K562 (cell line): Measurements from ENCODE around the gene DNAJB6. TPM values are rescaled to one million over a fixed set of nuclear protein-coding genes. Genes with fewer than 3 reads are reported as not detected.

Source experiments
- ATF1 ChIP-seq, 2 experiments: fragments of 450-650 bp in 1 of 2; IDR thresholded peaks; 2 replicates each; pipeline ENCODE4 v1.6.1; 2016; ENCODE audit warnings: missing compliant biosample characterization in 1 of 2, missing genetic modification characterization in 1 of 2
- CEBPB ChIP-seq: fragments of 450-650 bp; IDR thresholded peaks from 2 replicates; pipeline ENCODE4 v1.6.1; 2016; ENCODE audit warnings: missing genetic modification characterization, missing compliant biosample characterization
- CREBBP ChIP-seq: IDR thresholded peaks from one replicate; pipeline ENCODE4 v1.6.1; 2012; ENCODE audit warnings: low read depth, mild to moderate bottlenecking, control low read depth, inconsistent platforms, low read length
- HDAC8 ChIP-seq: fragments of 450-650 bp; IDR thresholded peaks from 2 replicates; pipeline ENCODE4 v1.6.1; 2016; ENCODE audit warnings: mild to moderate bottlenecking, missing genetic modification characterization, moderate library complexity, missing compliant biosample characterization
- HLTF ChIP-seq: fragments of 450-650 bp; IDR thresholded peaks from 2 replicates; pipeline ENCODE4 v1.6.1; 2016
- KDM1A ChIP-seq, 2 experiments: fragments of 450-650 bp; IDR thresholded peaks; 2 replicates each; pipeline ENCODE4 v1.6.1; 2016; ENCODE audit warnings: mild to moderate bottlenecking in 2 of 2
- MIER1 ChIP-seq: fragments of 450-650 bp; IDR thresholded peaks from 2 replicates; pipeline ENCODE4 v1.6.1; 2016; ENCODE audit warnings: antibody characterized with exemption, mild to moderate bottlenecking, low read depth
- NCOR1 ChIP-seq: fragments of 450-650 bp; IDR thresholded peaks from 2 replicates; pipeline ENCODE4 v1.6.1; 2016; ENCODE audit warnings: mild to moderate bottlenecking, moderate library complexity
- NFIC ChIP-seq: fragments of 450-650 bp; IDR thresholded peaks from 2 replicates; pipeline ENCODE4 v1.6.1; 2017; ENCODE audit warnings: mild to moderate bottlenecking, inconsistent platforms
- NONO ChIP-seq, 2 experiments: fragments of 200-400 bp in 1 of 2; fragments of 450-650 bp in 1 of 2; formaldehyde crosslinking in 1 of 2; IDR thresholded peaks; 2 replicates each; pipeline ENCODE4 v1.6.1; 2017; ENCODE audit warnings: low read depth in 2 of 2, mild to moderate bottlenecking in 2 of 2, moderate library complexity in 2 of 2, low read length in 1 of 2
- POLR2A ChIP-seq: fragments of 450-650 bp; conservative IDR thresholded peaks from 2 replicates; pipeline ENCODE4 v1.6.1; 2016
- RFX5 ChIP-seq: IDR thresholded peaks from 2 replicates; pipeline ENCODE4 v1.6.1; 2011; ENCODE audit warnings: low read depth, mild to moderate bottlenecking, improper control_type of control experiment, low read length
- SRF ChIP-seq, 2 experiments: fragments of 250-450, 450-650 bp in 1 of 2; sonication (Bioruptor Pico) in 1 of 2; sonication (generic) in 1 of 2; formaldehyde crosslinking; IDR thresholded peaks; 2 replicates each; pipeline versions ENCODE4 v1.5.0 to v1.5.1; 2020 to 2022; ENCODE audit warnings: mild to moderate bottlenecking in 1 of 2, missing genetic modification reagents in 1 of 2
- ZBTB1 ChIP-seq: sonication (generic); formaldehyde crosslinking; IDR thresholded peaks from 2 replicates; pipeline ENCODE4 v1.8.1; 2023; ENCODE audit warnings: missing genetic modification reagents, low read depth, mild to moderate bottlenecking, borderline replicate concordance
- ZBTB7A ChIP-seq: IDR thresholded peaks from 2 replicates; pipeline ENCODE4 v1.6.1; 2011; ENCODE audit warnings: low read depth, mild to moderate bottlenecking, low read length, moderate library complexity, borderline replicate concordance; ENCODE audit not compliant: control insufficient read depth
- ZKSCAN1 ChIP-seq: fragments of 150-350 bp; IDR thresholded peaks from 2 replicates; pipeline ENCODE4 v1.6.1; 2016; ENCODE audit warnings: low read depth, low read length
- ZNF347 ChIP-seq: fragments of 450-650 bp; formaldehyde crosslinking; IDR thresholded peaks from 2 replicates; pipeline ENCODE4 v1.4.0; 2020; ENCODE audit warnings: low read depth, mild to moderate bottlenecking, moderate library complexity
- ZNF395 ChIP-seq: fragments of 200-800 bp; sonication (Bioruptor generic); IDR thresholded peaks from 2 replicates; pipeline ENCODE4 v1.6.1; 2017; ENCODE audit warnings: missing genetic modification characterization, missing compliant biosample characterization
- polyA plus RNA-seq, 8 experiments: library from polyadenylated mRNA; depleted of rRNA in 4 of 8; stranded (reverse) in 5 of 8; unstranded in 3 of 8; fragments of >200 nt; fragmentation: Nextera tagmentation in 2 of 8; fragmentation: Illumina TruSeq in 1 of 8; extraction: Ambion mirVana in 2 of 8; extraction: Trizol in 1 of 8; gene quantifications; 2 replicates each; pipeline versions ENCODE4 v1.2.1 to v1.2.3, GENCODE V29; 2011 to 2014; ENCODE audit warnings: inconsistent platforms in 1 of 8, missing spikeins in 1 of 8
- total RNA-seq, 7 experiments: library from RNA; depleted of rRNA in 6 of 7; stranded (reverse); fragments of >200 nt in 6 of 7; fragmentation: Illumina TruSeq in 2 of 7; extraction: Trizol in 2 of 7; gene quantifications; 2 replicates each; pipeline versions ENCODE4 v1.2.1 to v1.2.3, GENCODE V29; 2011 to 2021; ENCODE audit warnings: low replicate concordance in 1 of 7
- TF ChIP-seq, protein P1 (sequence below): fragments of 250-450 bp; sonication (Bioruptor Pico); IDR thresholded peaks from 2 replicates; pipeline ENCODE4 v1.9.0; 2021; ENCODE audit warnings: mild to moderate bottlenecking, inconsistent platforms
- TF ChIP-seq, protein P2 (sequence below): conservative IDR thresholded peaks from 2 replicates; pipeline ENCODE4 v1.6.1; 2011; ENCODE audit warnings: low read depth, mild to moderate bottlenecking, low read length; ENCODE audit not compliant: control insufficient read depth
- TF ChIP-seq, protein P3 (sequence below): sonication (generic); formaldehyde crosslinking; IDR thresholded peaks from 2 replicates; pipeline ENCODE4 v1.4.0; 2020; ENCODE audit warnings: mild to moderate bottlenecking, missing genetic modification reagents

The DNAJB6 gene
- total and polyA plus RNA-seq, 9 of the 15 experiments (the other 6 are each of a cell fraction or from before 2014, with no cell fraction given), result 84.5 to 158 (median 135) TPM

GRCh38 chr7:157401567-157402387 lies 65.0 kb downstream of the DNAJB6 start (continued):
- TF ChIP-seq ZNF395 (CRISPR knock-in tag) (peak; percentile 87), CREBBP (no peak), ZBTB1 (CRISPR knock-in tag) (peak; percentile 98), ATF1 (CRISPR knock-in tag; IDR thresholded peaks at IDR 0.05) (no peak; the same call in 1 of the 2 replicates), ATF1 (tag; IDR thresholded peaks at IDR 0.05) (peak; percentile 95), SRF (CRISPR knock-in tag; IDR thresholded peaks at IDR 0.05) (0 out of 4 replicates have a peak, but pooled peaks of 1 of the 2 experiments have one; percentile 6), ZBTB7A (peak; percentile 74), RFX5 (no peak), HDAC8 (tag) (0 out of 2 replicates have a peak, but pooled peaks have one; percentile 50), NFIC (peak; percentile 67), ZKSCAN1 (peak; percentile 73; the same call in 1 of the 2 replicates), POLR2A (peak; percentile 34; the same call in 1 of the 2 replicates), ZNF347 (no peak), MIER1 (no peak), CEBPB (peak; percentile 100), KDM1A (IDR thresholded peaks at IDR 0.05) (no peak; a peak in 1 of 4 replicates), HLTF (no peak), NCOR1 (peak; percentile 84), NONO (IDR thresholded peaks at IDR 0.05; ENCODE audit: low read depth in 2 of 2, low read length in 1 of 2) (peak in 1 of 2 experiments; percentile 65; a peak in 1 of 4 replicates)
- TF ChIP-seq, protein P1, sequence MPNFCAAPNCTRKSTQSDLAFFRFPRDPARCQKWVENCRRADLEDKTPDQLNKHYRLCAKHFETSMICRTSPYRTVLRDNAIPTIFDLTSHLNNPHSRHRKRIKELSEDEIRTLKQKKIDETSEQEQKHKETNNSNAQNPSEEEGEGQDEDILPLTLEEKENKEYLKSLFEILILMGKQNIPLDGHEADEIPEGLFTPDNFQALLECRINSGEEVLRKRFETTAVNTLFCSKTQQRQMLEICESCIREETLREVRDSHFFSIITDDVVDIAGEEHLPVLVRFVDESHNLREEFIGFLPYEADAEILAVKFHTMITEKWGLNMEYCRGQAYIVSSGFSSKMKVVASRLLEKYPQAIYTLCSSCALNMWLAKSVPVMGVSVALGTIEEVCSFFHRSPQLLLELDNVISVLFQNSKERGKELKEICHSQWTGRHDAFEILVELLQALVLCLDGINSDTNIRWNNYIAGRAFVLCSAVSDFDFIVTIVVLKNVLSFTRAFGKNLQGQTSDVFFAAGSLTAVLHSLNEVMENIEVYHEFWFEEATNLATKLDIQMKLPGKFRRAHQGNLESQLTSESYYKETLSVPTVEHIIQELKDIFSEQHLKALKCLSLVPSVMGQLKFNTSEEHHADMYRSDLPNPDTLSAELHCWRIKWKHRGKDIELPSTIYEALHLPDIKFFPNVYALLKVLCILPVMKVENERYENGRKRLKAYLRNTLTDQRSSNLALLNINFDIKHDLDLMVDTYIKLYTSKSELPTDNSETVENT (CRISPR knock-in tag), result 0 out of 2 replicates have a peak, but pooled peaks have one; percentile 10
- TF ChIP-seq, protein P2, sequence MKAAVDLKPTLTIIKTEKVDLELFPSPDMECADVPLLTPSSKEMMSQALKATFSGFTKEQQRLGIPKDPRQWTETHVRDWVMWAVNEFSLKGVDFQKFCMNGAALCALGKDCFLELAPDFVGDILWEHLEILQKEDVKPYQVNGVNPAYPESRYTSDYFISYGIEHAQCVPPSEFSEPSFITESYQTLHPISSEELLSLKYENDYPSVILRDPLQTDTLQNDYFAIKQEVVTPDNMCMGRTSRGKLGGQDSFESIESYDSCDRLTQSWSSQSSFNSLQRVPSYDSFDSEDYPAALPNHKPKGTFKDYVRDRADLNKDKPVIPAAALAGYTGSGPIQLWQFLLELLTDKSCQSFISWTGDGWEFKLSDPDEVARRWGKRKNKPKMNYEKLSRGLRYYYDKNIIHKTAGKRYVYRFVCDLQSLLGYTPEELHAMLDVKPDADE, result peak; percentile 85
- TF ChIP-seq, protein P3, sequence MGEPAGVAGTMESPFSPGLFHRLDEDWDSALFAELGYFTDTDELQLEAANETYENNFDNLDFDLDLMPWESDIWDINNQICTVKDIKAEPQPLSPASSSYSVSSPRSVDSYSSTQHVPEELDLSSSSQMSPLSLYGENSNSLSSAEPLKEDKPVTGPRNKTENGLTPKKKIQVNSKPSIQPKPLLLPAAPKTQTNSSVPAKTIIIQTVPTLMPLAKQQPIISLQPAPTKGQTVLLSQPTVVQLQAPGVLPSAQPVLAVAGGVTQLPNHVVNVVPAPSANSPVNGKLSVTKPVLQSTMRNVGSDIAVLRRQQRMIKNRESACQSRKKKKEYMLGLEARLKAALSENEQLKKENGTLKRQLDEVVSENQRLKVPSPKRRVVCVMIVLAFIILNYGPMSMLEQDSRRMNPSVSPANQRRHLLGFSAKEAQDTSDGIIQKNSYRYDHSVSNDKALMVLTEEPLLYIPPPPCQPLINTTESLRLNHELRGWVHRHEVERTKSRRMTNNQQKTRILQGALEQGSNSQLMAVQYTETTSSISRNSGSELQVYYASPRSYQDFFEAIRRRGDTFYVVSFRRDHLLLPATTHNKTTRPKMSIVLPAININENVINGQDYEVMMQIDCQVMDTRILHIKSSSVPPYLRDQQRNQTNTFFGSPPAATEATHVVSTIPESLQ (CRISPR knock-in tag), result no peak
